IPS-15b (cell line): Measurements from ENCODE around the gene GABRB1.

ENCODE experiments used
- H3K27me3 ChIP-seq: one replicate; pipeline ENCODE4 v1.6.1; 2013; ENCODE audit warnings: low read length; ENCODE audit not compliant: control insufficient read depth, insufficient read depth
- H3K36me3 ChIP-seq: one replicate; pipeline ENCODE4 v1.6.1; 2013; ENCODE audit warnings: low read length; ENCODE audit not compliant: control insufficient read depth, insufficient read depth
- H3K4me1 ChIP-seq: one replicate; pipeline ENCODE4 v1.6.1; 2013; ENCODE audit warnings: mild to moderate bottlenecking, low read length; ENCODE audit not compliant: control insufficient read depth, insufficient read depth
- H3K4me3 ChIP-seq: one replicate; pipeline ENCODE4 v1.5.1; 2013; ENCODE audit warnings: low read depth, low read length
- H3K9ac ChIP-seq: one replicate; pipeline ENCODE4 v1.6.1; 2013; ENCODE audit warnings: low read depth, mild to moderate bottlenecking, low read length
- H3K9me3 ChIP-seq: one replicate; pipeline ENCODE4 v1.6.1; 2013; ENCODE audit warnings: mild to moderate bottlenecking, low read length; ENCODE audit not compliant: control insufficient read depth, insufficient read depth

GABRB1 gene

GRCh38 chr4:47012676-47013075 lies 18.7 kb upstream of the GABRB1 start:
- Histone ChIP-seq H3K9ac (no peak overlapping the region), H3K4me3 (no peak overlapping the region), H3K27me3 (no peaks in the 10 kb centered on the region), H3K36me3 (no peaks in the 10 kb centered on the region), H3K4me1 (no peaks in the 10 kb centered on the region), H3K9me3 (no peaks in the 10 kb centered on the region)

GRCh38 chr4:47013373-47013772 lies 18.0 kb upstream of the GABRB1 start:
- Histone ChIP-seq H3K27me3 (no peaks in the 10 kb centered on the region), H3K9ac (no peak overlapping the region), H3K9me3 (no peaks in the 10 kb centered on the region), H3K4me3 (no peak overlapping the region), H3K36me3 (no peaks in the 10 kb centered on the region), H3K4me1 (no peaks in the 10 kb centered on the region)

- Histone ChIP-seq H3K27me3 (no peaks in the 10 kb centered on the region), H3K4me1 (no peaks in the 10 kb centered on the region), H3K9ac (no peak overlapping the region), H3K9me3 (no peaks in the 10 kb centered on the region), H3K36me3 (no peaks in the 10 kb centered on the region), H3K4me3 (no peak overlapping the region)
These were observed 14.3 kb upstream of the GABRB1 start for GRCh38 chr4:47017081-47017480.

- Histone ChIP-seq H3K9ac (no peak overlapping the region), H3K4me3 (no peak overlapping the region), H3K4me1 (no peaks in the 10 kb centered on the region), H3K36me3 (no peaks in the 10 kb centered on the region), H3K9me3 (no peaks in the 10 kb centered on the region), H3K27me3 (no peaks in the 10 kb centered on the region)
These were observed 13.9 kb upstream of the GABRB1 start for GRCh38 chr4:47017494-47017893.

GRCh38 chr4:47031751-47032404 lies 511 bp downstream of the GABRB1 start:
- no peak overlapping the region for H3K9ac ChIP-seq
- no peaks in the 10 kb centered on the region for H3K36me3 ChIP-seq
- no peaks in the 10 kb centered on the region for H3K4me1 ChIP-seq
- peaks cover 16% of the 10 kb centered on the region for H3K27me3 ChIP-seq
- H3K9me3 ChIP-seq: no peaks in the 10 kb centered on the region
- H3K4me3 ChIP-seq: peak overlapping the region; percentile 85

GRCh38 chr4:47032405-47033106 lies 1.2 kb downstream of the GABRB1 start:
- H3K36me3 ChIP-seq: no peaks in the 10 kb centered on the region
- no peaks in the 10 kb centered on the region for H3K9me3 ChIP-seq
- peak overlapping the region; percentile 85 for H3K4me3 ChIP-seq
- peaks cover 16% of the 10 kb centered on the region for H3K27me3 ChIP-seq
- peak overlapping the region; percentile 70 for H3K9ac ChIP-seq
- H3K4me1 ChIP-seq: no peaks in the 10 kb centered on the region

- peaks cover 4% of the 10 kb centered on the region for H3K27me3 ChIP-seq
These were observed 6.9 kb downstream of the GABRB1 start for GRCh38 chr4:47038263-47038662.

GRCh38 chr4:47040828-47041227 lies 9.5 kb downstream of the GABRB1 start:
- no peaks in the 10 kb centered on the region for H3K9me3 ChIP-seq
- no peaks in the 10 kb centered on the region for H3K4me1 ChIP-seq
- H3K27me3 ChIP-seq: no peaks in the 10 kb centered on the region
- H3K4me3 ChIP-seq: no peak overlapping the region
- no peaks in the 10 kb centered on the region for H3K36me3 ChIP-seq
- H3K9ac ChIP-seq: no peak overlapping the region

More at GRCh38 chr4:47038263-47038662, 6.9 kb downstream of the GABRB1 start:
- Histone ChIP-seq H3K4me3 (no peak overlapping the region), H3K9me3 (no peaks in the 10 kb centered on the region), H3K36me3 (no peaks in the 10 kb centered on the region), H3K9ac (no peak overlapping the region), H3K4me1 (no peaks in the 10 kb centered on the region)

GRCh38 chr4:47043821-47044220 lies 12.5 kb downstream of the GABRB1 start:
- no peaks in the 10 kb centered on the region for H3K4me1 ChIP-seq
- no peaks in the 10 kb centered on the region for H3K36me3 ChIP-seq
- no peaks in the 10 kb centered on the region for H3K27me3 ChIP-seq
- no peak overlapping the region for H3K4me3 ChIP-seq
- no peaks in the 10 kb centered on the region for H3K9me3 ChIP-seq
- H3K9ac ChIP-seq: no peak overlapping the region

- no peaks in the 10 kb centered on the region for H3K36me3 ChIP-seq
- H3K9ac ChIP-seq: no peak overlapping the region
- H3K4me3 ChIP-seq: no peak overlapping the region
- H3K9me3 ChIP-seq: no peaks in the 10 kb centered on the region
- H3K27me3 ChIP-seq: no peaks in the 10 kb centered on the region
- no peaks in the 10 kb centered on the region for H3K4me1 ChIP-seq
These were observed 13.9 kb downstream of the GABRB1 start for GRCh38 chr4:47045261-47045660.

- Histone ChIP-seq H3K4me1 (no peaks in the 10 kb centered on the region), H3K36me3 (no peaks in the 10 kb centered on the region), H3K27me3 (no peaks in the 10 kb centered on the region), H3K9ac (no peak overlapping the region), H3K4me3 (no peak overlapping the region), H3K9me3 (no peaks in the 10 kb centered on the region)
These were observed 18.0 kb downstream of the GABRB1 start for GRCh38 chr4:47049347-47049746.
